PC-9 (cell line): ENCODE data around the gene TMEM203. TPM values are rescaled to one million over a fixed set of nuclear protein-coding genes. Genes with fewer than 3 reads are reported as not detected.

Experiments
- BruUV-seq: library from RNA; stranded (reverse); fragments of 400-500 nt; replicated peaks from 2 replicates; lab custom pipeline; 2021; lab: Mats Ljungman, UMichigan
- CTCF ChIA-PET: fragments of 300-600 bp; sonication (Branson Sonifier 250); formaldehyde crosslinking; loops from one replicate; lab custom pipeline; 2022; ENCODE audit warnings: antibody characterized with exemption; lab: Charles Lee
- POLR2A ChIA-PET: fragments of 300-600 bp; sonication (Branson Sonifier 250); formaldehyde crosslinking; loops from one replicate; lab custom pipeline; 2022; ENCODE audit warnings: antibody characterized with exemption; ENCODE audit not compliant: unreplicated experiment; lab: Charles Lee
- DNase-seq, 2 experiments: peaks; one replicate each; pipeline versions ENCODE4 v3.0.0 to v3.0.0-alpha.2; 2015 to 2022; ENCODE audit warnings: mixed read lengths in 1 of 2
- H2AFZ ChIP-seq: fragments of 200-600 bp; sonication (generic); 2 replicates; pipeline ENCODE4 v1.8.1; 2017; ENCODE audit warnings: antibody characterized with exemption
- H3F3A ChIP-seq: fragments of 200-600 bp; sonication (generic); 2 replicates; pipeline ENCODE4 v1.8.1; 2017; ENCODE audit warnings: antibody characterized with exemption, mild to moderate bottlenecking, low read depth; ENCODE audit not compliant: insufficient read depth
- H3K27ac ChIP-seq: fragments of 200-600 bp; sonication (generic); 2 replicates; pipeline ENCODE4 v1.6.1; 2016; ENCODE audit warnings: mixed run types
- H3K27me3 ChIP-seq: fragments of 200-600 bp; sonication (generic); 2 replicates; pipeline ENCODE4 v1.6.1; 2016; ENCODE audit warnings: low read depth, mixed run types; ENCODE audit not compliant: insufficient read depth
- H3K36me3 ChIP-seq: fragments of 200-600 bp; sonication (generic); 2 replicates; pipeline ENCODE4 v1.6.1; 2016; ENCODE audit warnings: low read depth, mixed run types
- H3K4me1 ChIP-seq: fragments of 200-600 bp; sonication (generic); replicated peaks from 2 replicates; pipeline ENCODE4 v1.6.1; 2016; ENCODE audit warnings: mixed run types; ENCODE audit not compliant: insufficient read depth
- H3K4me2 ChIP-seq: fragments of 200-600 bp; sonication (generic); 2 replicates; pipeline ENCODE4 v1.6.1; 2017; ENCODE audit warnings: mixed run types
- H3K4me3 ChIP-seq: fragments of 200-600 bp; sonication (generic); 2 replicates; pipeline ENCODE4 v1.6.1; 2016; ENCODE audit warnings: mixed run types
- H3K79me2 ChIP-seq: fragments of 200-600 bp; sonication (generic); 2 replicates; pipeline ENCODE4 v1.6.1; 2017; ENCODE audit warnings: low read depth, mixed run types
- H3K9me2 ChIP-seq: fragments of 200-600 bp; sonication (generic); 2 replicates; pipeline ENCODE4 v1.8.1; 2017; ENCODE audit warnings: mild to moderate bottlenecking; ENCODE audit not compliant: insufficient read depth
- H3K9me3 ChIP-seq: fragments of 200-600 bp; sonication (generic); 2 replicates; pipeline ENCODE4 v1.8.1; 2016; ENCODE audit warnings: low read depth; ENCODE audit not compliant: insufficient read depth
- H4K20me1 ChIP-seq: fragments of 200-600 bp; sonication (generic); 2 replicates; pipeline ENCODE4 v1.8.1; 2017; ENCODE audit not compliant: insufficient read depth
- EZH2 ChIP-seq: fragments of 200-600 bp; sonication (generic); IDR thresholded peaks from 2 replicates; pipeline ENCODE4 v1.8.0; 2017; ENCODE audit warnings: antibody characterized with exemption, low read depth
- intact Hi-C: fragments of 100-400 bp; cut with micrococcal nuclease; formaldehyde crosslinking; loops from one replicate; pipeline ENCODE4 v1.10.0; 2022; ENCODE audit not compliant: unreplicated experiment
- total RNA-seq: library from RNA; stranded (reverse); gene quantifications from 2 replicates; pipeline ENCODE4 v1.2.3, GENCODE V29; 2021
- TF ChIP-seq, protein P1 (sequence below): fragments of 200-600 bp; sonication (generic); conservative IDR thresholded peaks from 2 replicates; pipeline ENCODE4 v1.6.1; 2017; ENCODE audit warnings: mixed run types, antibody characterized with exemption, mild to moderate bottlenecking, moderate library complexity

TMEM203 gene
- total RNA-seq, 1 experiment from 2014 or later: 45.5 TPM

DNA sequence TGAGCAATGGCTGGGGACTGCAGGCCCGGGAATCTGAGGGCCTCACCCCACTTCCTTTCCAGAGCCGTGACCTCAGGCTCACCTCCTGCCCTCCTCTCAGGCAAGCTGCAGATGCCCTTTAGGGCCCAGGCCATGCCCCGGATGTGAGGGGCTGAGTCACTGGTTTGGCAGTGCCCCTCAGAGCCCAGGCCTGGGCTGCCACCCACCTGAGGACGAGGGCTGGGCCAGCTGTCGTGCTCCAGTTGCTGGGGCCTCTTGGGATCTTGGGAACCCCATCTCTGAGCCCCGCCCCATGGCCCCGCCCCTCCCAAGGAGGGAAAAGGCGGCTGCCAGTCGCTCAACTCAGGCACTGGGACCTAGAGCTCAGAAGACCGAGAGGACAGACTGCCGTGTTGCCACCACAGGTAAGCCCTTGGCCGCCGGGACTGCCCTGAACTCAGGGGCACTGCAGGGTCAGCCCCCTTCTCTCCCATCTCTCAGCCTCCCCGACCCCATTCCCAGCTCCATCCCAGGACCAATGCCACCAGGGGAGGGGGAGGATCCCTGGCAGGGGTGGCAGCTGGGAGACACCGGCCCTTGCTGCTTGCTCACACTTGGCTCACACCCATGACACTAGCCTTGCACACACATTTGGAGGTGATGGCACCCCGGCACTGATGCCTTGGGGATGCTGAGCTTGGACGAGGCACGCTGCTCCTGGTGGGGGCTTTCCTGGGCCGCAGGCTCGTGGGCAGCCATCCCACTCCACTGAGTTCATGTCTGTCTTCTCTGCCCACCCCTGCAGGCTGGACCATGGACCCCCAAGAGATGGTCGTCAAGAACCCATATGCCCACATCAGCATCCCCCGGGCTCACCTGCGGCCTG lies 19.6 kb upstream of the TMEM203 start, which contains the start of gene CYSRT1:
Gene CYSRT1 (plus strand): TSS at position 345 of the 865 bp plus-strand sequence. CDS start 448 bp downstream, at position 793.
- TF ChIP-seq EZH2: no peak
- TF ChIP-seq, protein P1, sequence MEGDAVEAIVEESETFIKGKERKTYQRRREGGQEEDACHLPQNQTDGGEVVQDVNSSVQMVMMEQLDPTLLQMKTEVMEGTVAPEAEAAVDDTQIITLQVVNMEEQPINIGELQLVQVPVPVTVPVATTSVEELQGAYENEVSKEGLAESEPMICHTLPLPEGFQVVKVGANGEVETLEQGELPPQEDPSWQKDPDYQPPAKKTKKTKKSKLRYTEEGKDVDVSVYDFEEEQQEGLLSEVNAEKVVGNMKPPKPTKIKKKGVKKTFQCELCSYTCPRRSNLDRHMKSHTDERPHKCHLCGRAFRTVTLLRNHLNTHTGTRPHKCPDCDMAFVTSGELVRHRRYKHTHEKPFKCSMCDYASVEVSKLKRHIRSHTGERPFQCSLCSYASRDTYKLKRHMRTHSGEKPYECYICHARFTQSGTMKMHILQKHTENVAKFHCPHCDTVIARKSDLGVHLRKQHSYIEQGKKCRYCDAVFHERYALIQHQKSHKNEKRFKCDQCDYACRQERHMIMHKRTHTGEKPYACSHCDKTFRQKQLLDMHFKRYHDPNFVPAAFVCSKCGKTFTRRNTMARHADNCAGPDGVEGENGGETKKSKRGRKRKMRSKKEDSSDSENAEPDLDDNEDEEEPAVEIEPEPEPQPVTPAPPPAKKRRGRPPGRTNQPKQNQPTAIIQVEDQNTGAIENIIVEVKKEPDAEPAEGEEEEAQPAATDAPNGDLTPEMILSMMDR: no peak
- Histone ChIP-seq H3K4me2 (peak within 1 kb of the TSS; percentile 99), H3K79me2 (peaks cover 7% of the 10 kb centered on the region; the same call in 1 of the 2 replicates), H2AFZ (peak within 1 kb of the TSS; percentile 81; the same call in 1 of the 2 replicates), H3K4me1 (peaks cover 55% of the 10 kb centered on the region), H3K27me3 (no peaks in the 10 kb centered on the region), H4K20me1 (no peaks in the 10 kb centered on the region), H3K4me3 (peak within 1 kb of the TSS; percentile 90), H3K9me3 (no peaks in the 10 kb centered on the region), H3F3A (peaks cover 53% of the 10 kb centered on the region), H3K9me2 (no peaks in the 10 kb centered on the region), H3K27ac (peak within 1 kb of the TSS; percentile 79), H3K36me3 (no peaks in the 10 kb centered on the region)
- intact Hi-C loops: no loop called here
- peak; percentile 81 to 93 for DNase-seq
- ChIA-PET CTCF (interaction anchor here (0.6 kb wide), 2 partner anchors 34 to 171 kb away, joined by 3 to 9 read pairs; partner anchors contain the start of gene ENTPD2), POLR2A (interaction anchor here (0.6 to 1.0 kb wide), 5 partner anchors 13 to 436 kb away, joined by 3 to 6 read pairs (median 3); no protein-coding TSS in a partner anchor)
- TSS peak; percentile 74 for BruUV-seq

GRCh38 chr9:137223078-137223970 lies 17.9 kb upstream of the TMEM203 start:
- peak; percentile 95 to 99 for DNase-seq
- no peaks in the 10 kb centered on the region for H4K20me1 ChIP-seq
- ChIA-PET POLR2A (interaction anchor here (0.6 to 1.8 kb wide), 10 partner anchors 13 to 433 kb away, joined by 3 to 18 read pairs (median 11); partner anchors contain the start of genes ANAPC2, SSNA1 and TUBB4B), CTCF (interaction anchor here (0.6 to 0.9 kb wide), 5 partner anchors 13 to 222 kb away, joined by 3 to 8 read pairs (median 5); no protein-coding TSS in a partner anchor)
- intact Hi-C loops: loop anchor here (1.0 kb wide), 1 partner anchor 25 kb away; no protein-coding TSS in a partner anchor
- H2AFZ ChIP-seq: peak overlapping the region; percentile 81
- TF ChIP-seq EZH2: no peak
- TF ChIP-seq, protein P1: no peak
- H3K4me2 ChIP-seq: peak overlapping the region; percentile 99
- H3K36me3 ChIP-seq: no peaks in the 10 kb centered on the region
- H3K9me2 ChIP-seq: no peaks in the 10 kb centered on the region
- H3F3A ChIP-seq: peaks cover 65% of the 10 kb centered on the region
- H3K4me1 ChIP-seq: peaks cover 54% of the 10 kb centered on the region
- peak overlapping the region; percentile 90 for H3K4me3 ChIP-seq
- no peaks in the 10 kb centered on the region for H3K9me3 ChIP-seq
- BruUV-seq: no TSS peak
- H3K27me3 ChIP-seq: no peaks in the 10 kb centered on the region
- peak overlapping the region; percentile 79 for H3K27ac ChIP-seq
- peaks cover 7% of the 10 kb centered on the region; the same call in 1 of the 2 replicates for H3K79me2 ChIP-seq
